GM12878 (cell line): ENCODE data around the gene KATNBL1. TPM values are rescaled to one million over a fixed set of nuclear protein-coding genes. Genes with fewer than 3 reads are reported as not detected.

Experiments used
- ATAC-seq: fragments of 200-7000 bp; cut with Tn5 transposase; 3 replicates; pipeline ENCODE4 v1.9.1; 2020; ENCODE audit warnings: mild to moderate bottlenecking, moderate library complexity
- BruUV-seq: library from RNA; stranded (reverse); fragments of 400-500 nt; replicated peaks from 2 replicates; lab custom pipeline; 2021; lab: Mats Ljungman, UMichigan
- CTCF ChIA-PET: fragments of 300-600 bp; sonication (Branson Sonifier 250); formaldehyde crosslinking; extraction: SDS; loops from one replicate; lab custom pipeline; 2021; ENCODE audit warnings: inconsistent platforms; lab: Yijun Ruan, JAX
- POLR2A ChIA-PET: fragments of 350-600 bp; formaldehyde crosslinking; extraction: SDS; loops from one replicate; lab custom pipeline; 2021; ENCODE audit warnings: inconsistent platforms; lab: Charles Lee
- RAD21 ChIA-PET: fragments of 300-600 bp; sonication (Branson Sonifier 250); formaldehyde crosslinking; loops from one replicate; lab custom pipeline; 2023; ENCODE audit warnings: antibody characterized with exemption; ENCODE audit not compliant: unreplicated experiment; lab: Charles Lee
- SMC1A ChIA-PET: fragments of 300-600 bp; sonication (Branson Sonifier 250); formaldehyde crosslinking; loops from one replicate; lab custom pipeline; 2023; ENCODE audit not compliant: unreplicated experiment, uncharacterized antibody; lab: Charles Lee
- DNase-seq: peaks from one replicate; pipeline ENCODE4 v3.0.0-alpha.2; 2011; ENCODE audit warnings: low read depth, low spot score
- FAIRE-seq: peaks from 3 replicates; lab custom pipeline; 2011; peaks lifted over from hg19 to GRCh38; lab: Jason Lieb, UNC
- H2AFZ ChIP-seq: 2 replicates; pipeline ENCODE4 v1.6.0; 2011; ENCODE audit warnings: low read depth, low read length, control low read depth; ENCODE audit not compliant: control insufficient read depth
- H3K27ac ChIP-seq: 2 replicates; pipeline ENCODE4 v1.5.1; 2011; ENCODE audit warnings: control low read depth; ENCODE audit not compliant: control insufficient read depth, insufficient read depth
- H3K27me3 ChIP-seq, 2 experiments: replicated peaks in 1 of 2; 2 replicates each; pipeline versions ENCODE4 v1.6.0 to v1.6.1; 2011; ENCODE audit warnings: low read length in 1 of 2; ENCODE audit not compliant: control insufficient read depth in 2 of 2, insufficient read depth in 2 of 2
- H3K36me3 ChIP-seq, 2 experiments: 2 replicates each; pipeline ENCODE4 v1.5.1; 2011; ENCODE audit warnings: low read length in 1 of 2; ENCODE audit not compliant: control insufficient read depth in 2 of 2, insufficient read depth in 2 of 2
- H3K4me1 ChIP-seq: 2 replicates; pipeline ENCODE4 v1.6.1; 2011; ENCODE audit warnings: mild to moderate bottlenecking, low read length, moderate library complexity, mixed read lengths; ENCODE audit not compliant: control insufficient read depth, insufficient read depth
- H3K4me2 ChIP-seq: 2 replicates; pipeline ENCODE4 v1.6.0; 2011; ENCODE audit warnings: control low read depth; ENCODE audit not compliant: control insufficient read depth, insufficient read depth
- H3K4me3 ChIP-seq: fragments of 200-600 bp; sonication (generic); 2 replicates; pipeline ENCODE4 v1.5.1; 2016
- H3K79me2 ChIP-seq: 2 replicates; pipeline ENCODE4 v1.6.0; 2011; ENCODE audit warnings: low read length; ENCODE audit not compliant: control insufficient read depth, insufficient read depth
- H3K9ac ChIP-seq: 2 replicates; pipeline ENCODE4 v1.8.0; 2011; ENCODE audit warnings: low read length, control low read depth, mixed read lengths; ENCODE audit not compliant: control insufficient read depth, insufficient read depth
- H3K9me3 ChIP-seq: replicated peaks from 3 replicates; pipeline ENCODE4 v1.5.1; 2011; ENCODE audit warnings: mild to moderate bottlenecking, low read length; ENCODE audit not compliant: control insufficient read depth, insufficient read depth
- H4K20me1 ChIP-seq: 2 replicates; pipeline ENCODE4 v1.6.0; 2011; ENCODE audit not compliant: control insufficient read depth, insufficient read depth
- BCLAF1 ChIP-seq: fragments of 450-650 bp; IDR thresholded peaks from 2 replicates; pipeline ENCODE4 v1.6.1; 2017; ENCODE audit warnings: antibody characterized with exemption, mild to moderate bottlenecking, moderate library complexity
- IRF4 ChIP-seq: IDR thresholded peaks from 2 replicates; pipeline ENCODE4 v1.6.1; 2011; ENCODE audit warnings: low read depth, low read length
- MYC ChIP-seq: IDR thresholded peaks from 2 replicates; pipeline ENCODE4 v1.6.1; 2011; ENCODE audit warnings: mild to moderate bottlenecking, low read length, moderate library complexity, inconsistent platforms; ENCODE audit not compliant: insufficient read depth, insufficient replicate concordance, insufficient read length, severe bottlenecking
- PBX3 ChIP-seq: IDR thresholded peaks from 2 replicates; pipeline ENCODE4 v1.6.1; 2011; ENCODE audit warnings: mild to moderate bottlenecking, low read depth, low read length, moderate library complexity; ENCODE audit not compliant: insufficient replicate concordance
- RBBP5 ChIP-seq: fragments of 200-600 bp; sonication (generic); conservative IDR thresholded peaks from 2 replicates; pipeline ENCODE4 v1.6.1; 2016
- RUNX3 ChIP-seq: IDR thresholded peaks from 2 replicates; pipeline ENCODE4 v1.6.1; 2012; ENCODE audit warnings: low read length, inconsistent platforms
- SKIL ChIP-seq: fragments of 450-650 bp; IDR thresholded peaks from 2 replicates; pipeline ENCODE4 v1.6.1; 2017; ENCODE audit warnings: mild to moderate bottlenecking, low read depth, inconsistent platforms; ENCODE audit not compliant: poor library complexity, severe bottlenecking
- YBX1 ChIP-seq: fragments of 450-650 bp; IDR thresholded peaks from 2 replicates; pipeline ENCODE4 v1.6.1; 2016; ENCODE audit warnings: antibody characterized with exemption
- ZBTB4 ChIP-seq: fragments of 450-650 bp; formaldehyde crosslinking; IDR thresholded peaks from 2 replicates; pipeline ENCODE4 v1.4.0; 2022; ENCODE audit warnings: mild to moderate bottlenecking, moderate library complexity
- ZSCAN29 ChIP-seq: fragments of 450-650 bp; IDR thresholded peaks from 2 replicates; pipeline ENCODE4 v1.6.1; 2017; ENCODE audit warnings: mild to moderate bottlenecking, moderate library complexity
- WGBS: methylation state at CpG from one replicate; pipeline ENCODE4 v1.1.6; 2016; ENCODE audit warnings: low lambda C conversion rate; ENCODE audit not compliant: insufficient replicate concordance, insufficient coverage; ENCODE audit errors: missing lambda C conversion rate; 5-methylcytosine and 5-hydroxymethylcytosine counted together
- in situ Hi-C: fragments of 300-500 bp; cut with MboI; formaldehyde crosslinking; loops from 9 replicates; pipeline ENCODE4 v1.14.3; 2018; ENCODE audit warnings: mixed read lengths
- intact Hi-C: fragments of 100-400 bp; cut with micrococcal nuclease; formaldehyde crosslinking; loops from one replicate; pipeline ENCODE4 v1.14.2; 2022; ENCODE audit not compliant: unreplicated experiment
- polyA plus RNA-seq, 11 experiments: library from polyadenylated mRNA; depleted of rRNA in 4 of 11; unstranded in 6 of 11; stranded (reverse) in 5 of 11; fragments of >200 nt; fragmentation: Nextera tagmentation in 4 of 11; fragmentation: Illumina TruSeq in 1 of 11; extraction: Ambion mirVana in 4 of 11; extraction: Trizol in 1 of 11; gene quantifications; 1 replicate in 1 of 11; 2 replicates in 10 of 11; pipeline versions ENCODE4 v1.2.1 to v1.2.3, GENCODE V29; 2011 to 2016; ENCODE audit warnings: inconsistent platforms in 2 of 11, missing spikeins in 2 of 11, low read depth in 1 of 11
- total RNA-seq, 4 experiments: library from RNA; depleted of rRNA in 3 of 4; stranded (reverse); fragments of >200 nt in 3 of 4; fragmentation: Illumina TruSeq in 1 of 4; extraction: Trizol in 1 of 4; gene quantifications; 2 replicates each; pipeline versions ENCODE4 v1.2.1 to v1.2.3, GENCODE V29; 2013 to 2021

KATNBL1 gene
- total and polyA plus RNA-seq, 10 of the 15 experiments (the other 5 are each of a cell fraction or from before 2014, with no cell fraction given): 7.8 to 58.8 (median 30.1) TPM

GRCh38 chr15:34128898-34129297 is 81.0 kb downstream of the KATNBL1 start:
- DNase-seq (no peak), ATAC-seq (no peak), FAIRE-seq (no peak)
- H3K36me3 ChIP-seq: no peaks in the 10 kb centered on the region
- H2AFZ ChIP-seq: no peak overlapping the region
- no peak overlapping the region for H3K27ac ChIP-seq
- POLR2A ChIA-PET: no interaction called here
- H4K20me1 ChIP-seq: no peaks in the 10 kb centered on the region
- no peaks in the 10 kb centered on the region for H3K27me3 ChIP-seq
- H3K4me3 ChIP-seq: no peak overlapping the region
- H3K4me2 ChIP-seq: no peak overlapping the region
- CTCF ChIA-PET: no interaction called here
- H3K9ac ChIP-seq: no peak overlapping the region
- WGBS: 50% methylated on average over 2 of the region's 2 CpGs
- intact Hi-C loops: no loop called here
- H3K79me2 ChIP-seq: no peaks in the 10 kb centered on the region
- no peaks in the 10 kb centered on the region for H3K9me3 ChIP-seq
- SMC1A ChIA-PET: no interaction called here
- RAD21 ChIA-PET: no interaction called here
- BruUV-seq: no TSS peak
- no peaks in the 10 kb centered on the region for H3K4me1 ChIP-seq
- in situ Hi-C loops: no loop called here
- TF ChIP-seq RUNX3 (no peak), RBBP5 (no peak), YBX1 (no peak), PBX3 (no peak), MYC (no peak), SKIL (no peak), ZBTB4 (CRISPR knock-in tag) (no peak), BCLAF1 (no peak), ZSCAN29 (no peak), IRF4 (no peak)
